WERI-Rb-1 (cell line): ENCODE measurements around the gene PYDC1.

ENCODE experiments used
- DNase-seq: peaks from one replicate; pipeline ENCODE4 v3.0.0-alpha.2; 2020
- H3K27ac ChIP-seq: fragments of 250-450 bp; sonication (Bioruptor Pico); 2 replicates; pipeline ENCODE4 v1.5.1; 2020; ENCODE audit warnings: mild to moderate bottlenecking, moderate library complexity
- H3K27me3 ChIP-seq: fragments of 250-450 bp; sonication (Bioruptor Pico); 2 replicates; pipeline ENCODE4 v1.5.1; 2021; ENCODE audit warnings: mild to moderate bottlenecking, low read depth, moderate library complexity; ENCODE audit not compliant: insufficient read depth, severe bottlenecking
- H3K36me3 ChIP-seq: fragments of 250-450 bp; sonication (Bioruptor Pico); 2 replicates; pipeline ENCODE4 v1.5.1; 2020; ENCODE audit warnings: mild to moderate bottlenecking, moderate library complexity
- H3K4me3 ChIP-seq: 2 replicates; pipeline ENCODE4 v1.5.1; 2011; ENCODE audit warnings: low read depth, mild to moderate bottlenecking, control low read depth, low read length
- H3K9me3 ChIP-seq: fragments of 250-450 bp; sonication (Bioruptor Pico); 2 replicates; pipeline ENCODE4 v1.5.1; 2021; ENCODE audit warnings: mild to moderate bottlenecking, moderate library complexity; ENCODE audit not compliant: severe bottlenecking
- CTCF ChIP-seq: IDR thresholded peaks from 2 replicates; pipeline ENCODE4 v1.5.1; 2011; ENCODE audit warnings: low read depth, mild to moderate bottlenecking, control low read depth, inconsistent platforms, low read length

PYDC1 gene

GRCh38 chr16:31167315-31167714 lies 49.6 kb downstream of the PYDC1 start:
- H3K9me3 ChIP-seq: no peaks in the 10 kb centered on the region
- no peak overlapping the region for H3K27ac ChIP-seq
- no peak for TF ChIP-seq CTCF
- no peaks in the 10 kb centered on the region for H3K27me3 ChIP-seq
- no peak for DNase-seq
- H3K4me3 ChIP-seq: no peak overlapping the region
- H3K36me3 ChIP-seq: no peaks in the 10 kb centered on the region
